ENCODE results near the gene INSC. TPM values are rescaled to one million over a fixed set of nuclear protein-coding genes. Genes with fewer than 3 reads are reported as not detected.

The INSC gene
- total and polyA plus RNA-seq, 2 of the 13 experiments (the other 11 are each of a cell fraction or from before 2014, with no cell fraction given) = 0.09 TPM; not detected in 1

- no peak for TF ChIP-seq ARNT (IDR thresholded peaks at IDR 0.05)
- TF ChIP-seq ONECUT2 (CRISPR knock-in tag; IDR thresholded peaks at IDR 0.05) = no peak
- no peak for TF ChIP-seq ZNF776 (CRISPR knock-in tag; IDR thresholded peaks at IDR 0.05)
These were observed 5.1 kb downstream of the INSC start (continued) for GRCh38 chr11:15119826-15120225.

DNA sequence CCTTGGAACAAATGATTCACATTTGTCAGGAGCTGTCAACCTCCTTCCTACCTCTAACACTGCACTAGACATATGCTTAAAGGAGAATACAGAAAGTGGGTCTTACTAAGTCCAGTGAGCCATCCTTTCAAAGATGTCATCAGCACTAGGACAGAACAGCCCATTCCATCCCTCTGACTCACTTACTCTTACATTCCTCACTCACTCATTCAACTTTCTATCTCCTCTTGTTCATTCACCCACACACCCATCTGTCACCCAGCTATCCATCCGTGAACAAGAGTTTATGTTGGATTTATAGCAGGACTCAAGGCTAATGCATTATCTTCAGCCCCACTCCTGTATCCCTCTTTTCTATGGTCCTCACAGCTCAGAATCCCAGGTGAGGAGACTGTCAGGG lies 9.1 kb downstream of the INSC start:
- ATAC-seq (no peak), DNase-seq (ENCODE audit: low spot score) (no peak), FAIRE-seq (no peak)
- H3K27me3 ChIP-seq (ENCODE audit: control insufficient read depth in 1 of 2, insufficient read depth in 2 of 2, low read length in 2 of 2) = peaks cover 1 to 4% of the 10 kb centered on the region in 2 experiments; a peak in 1 of 5 replicates
- H3K27ac ChIP-seq (ENCODE audit: extremely low read length, insufficient read depth, low read length) = no peak overlapping the region
- no peak overlapping the region for H3K4me3 ChIP-seq (replicated peaks in 1 of 3; ENCODE audit: insufficient read depth in 1 of 3, low read depth in 2 of 3, low read length in 3 of 3)
- H3K79me2 ChIP-seq (ENCODE audit: insufficient read depth, low read length) = no peaks in the 10 kb centered on the region
- ChIA-PET CTCF (ENCODE audit: low intra/inter-chr PET ratio, low total read pairs) (no interaction called here), POLR2A (no interaction called here)
- no peaks in the 10 kb centered on the region for H3K4me1 ChIP-seq (ENCODE audit: insufficient read depth, low read length)
- H3K36me3 ChIP-seq (replicated peaks in 1 of 2; ENCODE audit: control insufficient read depth in 1 of 2, insufficient read depth in 2 of 2, low read length in 2 of 2) = no peaks in the 10 kb centered on the region
- H3K9ac ChIP-seq (ENCODE audit: insufficient read depth, low read depth, low read length) = no peak overlapping the region
- BruUV-seq (replicated peaks) = no TSS peak
- no peaks in the 10 kb centered on the region for H3K9me3 ChIP-seq (ENCODE audit: low read length)
- no peak overlapping the region for H2AFZ ChIP-seq (ENCODE audit: low read length)
- in situ Hi-C loops (cut with HindIII; ENCODE audit: extremely low pct_ligation_motif_present, low pct_unique_long_range_greater_than_20kb) (no loop called here), intact Hi-C loops (cut with micrococcal nuclease; ENCODE audit: unreplicated experiment) (no loop called here)
- 4% methylated on average over 1 of the region's 1 CpG for WGBS (ENCODE audit: low lambda C conversion rate)
- H3K4me2 ChIP-seq (ENCODE audit: low read depth, low read length) = no peak overlapping the region
- H4K20me1 ChIP-seq (ENCODE audit: insufficient read depth, low read length) = no peaks in the 10 kb centered on the region
- TF ChIP-seq ZNF234 (CRISPR knock-in tag; conservative IDR thresholded peaks at IDR 0.05) = no peak
- TF ChIP-seq ZIK1 (CRISPR knock-in tag; IDR thresholded peaks at IDR 0.05; ENCODE audit: borderline replicate concordance, low read depth) = no peak
- TF ChIP-seq KLF13 (CRISPR knock-in tag; IDR thresholded peaks at IDR 0.05) = no peak
- TF ChIP-seq ZNF629 (CRISPR knock-in tag; conservative IDR thresholded peaks at IDR 0.05) = no peak
- no peak for TF ChIP-seq ZNF33B (CRISPR knock-in tag; IDR thresholded peaks at IDR 0.05)
- no peak for TF ChIP-seq SP1 (IDR thresholded peaks at IDR 0.05)
- TF ChIP-seq SP1 (CRISPR knock-in tag; IDR thresholded peaks at IDR 0.05) = no peak
- TF ChIP-seq ZNF276 (CRISPR knock-in tag; IDR thresholded peaks at IDR 0.05; ENCODE audit: low read depth) = no peak
- TF ChIP-seq, protein P1, sequence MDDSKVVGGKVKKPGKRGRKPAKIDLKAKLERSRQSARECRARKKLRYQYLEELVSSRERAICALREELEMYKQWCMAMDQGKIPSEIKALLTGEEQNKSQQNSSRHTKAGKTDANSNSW (CRISPR knock-in tag; IDR thresholded peaks at IDR 0.05; ENCODE audit: borderline replicate concordance) = no peak
- no peak for TF ChIP-seq BCL3 (CRISPR knock-in tag; IDR thresholded peaks at IDR 0.05)
- TF ChIP-seq ZNF256 (CRISPR knock-in tag; conservative IDR thresholded peaks at IDR 0.05) = no peak
- no peak for TF ChIP-seq ELF3 (CRISPR knock-in tag; IDR thresholded peaks at IDR 0.05)
- no peak for TF ChIP-seq KMT2A (CRISPR knock-in tag; IDR thresholded peaks at IDR 0.05)
- no peak for TF ChIP-seq MIER2 (CRISPR knock-in tag; IDR thresholded peaks at IDR 0.05)
- TF ChIP-seq EEA1 (CRISPR knock-in tag; IDR thresholded peaks at IDR 0.05; ENCODE audit: borderline replicate concordance) = no peak
- TF ChIP-seq LCORL (IDR thresholded peaks at IDR 0.05) = no peak
- TF ChIP-seq LCORL (CRISPR knock-in tag; IDR thresholded peaks at IDR 0.05) = no peak
- no peak for TF ChIP-seq ZBTB2 (CRISPR knock-in tag; IDR thresholded peaks at IDR 0.05; ENCODE audit: low read depth)
- TF ChIP-seq, protein P2, sequence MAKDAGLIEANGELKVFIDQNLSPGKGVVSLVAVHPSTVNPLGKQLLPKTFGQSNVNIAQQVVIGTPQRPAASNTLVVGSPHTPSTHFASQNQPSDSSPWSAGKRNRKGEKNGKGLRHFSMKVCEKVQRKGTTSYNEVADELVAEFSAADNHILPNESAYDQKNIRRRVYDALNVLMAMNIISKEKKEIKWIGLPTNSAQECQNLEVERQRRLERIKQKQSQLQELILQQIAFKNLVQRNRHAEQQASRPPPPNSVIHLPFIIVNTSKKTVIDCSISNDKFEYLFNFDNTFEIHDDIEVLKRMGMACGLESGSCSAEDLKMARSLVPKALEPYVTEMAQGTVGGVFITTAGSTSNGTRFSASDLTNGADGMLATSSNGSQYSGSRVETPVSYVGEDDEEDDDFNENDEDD (CRISPR knock-in tag; IDR thresholded peaks at IDR 0.05; ENCODE audit: borderline replicate concordance) = no peak

Data from HepG2 (cell line).